Spleen (tissue), 11 donors: ENCODE data around the gene TTF2. TPM values are rescaled to one million over a fixed set of nuclear protein-coding genes. Genes with fewer than 3 reads are reported as not detected.

ENCODE experiments used
- DNase-seq: peaks from one replicate; pipeline ENCODE4 v3.0.0-alpha.2; 2020
- H3K27ac ChIP-seq, 8 donors: fragments of 200-600 bp; sonication (generic) in 7 of 8; 1 replicate in 4 of 8; 2 replicates in 4 of 8; pipeline versions ENCODE4 v1.5.0 to v1.8.0; 2016 to 2021; ENCODE audit warnings: inconsistent platforms in 4 of 8, mild to moderate bottlenecking in 4 of 8, moderate library complexity in 1 of 8
- H3K27me3 ChIP-seq, 7 donors: fragments of 200-600 bp; sonication (generic) in 6 of 7; replicated peaks in 1 of 7; 1 replicate in 4 of 7; 2 replicates in 3 of 7; pipeline versions ENCODE4 v1.5.0 to v1.8.0; 2016 to 2021; ENCODE audit warnings: inconsistent platforms in 3 of 7, mild to moderate bottlenecking in 1 of 7
- H3K36me3 ChIP-seq, 6 donors: fragments of 200-600 bp; sonication (generic) in 5 of 6; 1 replicate in 4 of 6; 2 replicates in 2 of 6; pipeline versions ENCODE4 v1.5.0 to v1.8.0; 2016 to 2021; ENCODE audit warnings: inconsistent platforms in 2 of 6
- H3K4me1 ChIP-seq, 6 donors: fragments of 200-600 bp; sonication (generic) in 5 of 6; 1 replicate in 3 of 6; 2 replicates in 3 of 6; pipeline versions ENCODE4 v1.5.0 to v1.8.0; 2016 to 2021; ENCODE audit warnings: inconsistent platforms in 3 of 6
- H3K4me3 ChIP-seq, 8 donors: fragments of 200-600 bp; sonication (generic) in 7 of 8; 1 replicate in 4 of 8; 2 replicates in 4 of 8; pipeline versions ENCODE4 v1.5.0 to v1.8.0; 2016 to 2021; ENCODE audit warnings: inconsistent platforms in 4 of 8, mild to moderate bottlenecking in 4 of 8, moderate library complexity in 2 of 8
- H3K9me3 ChIP-seq, 8 donors: fragments of 200-600 bp; sonication (generic) in 7 of 8; 1 replicate in 4 of 8; 2 replicates in 4 of 8; pipeline versions ENCODE4 v1.5.0 to v1.8.0; 2016 to 2021; ENCODE audit warnings: inconsistent platforms in 4 of 8
- CTCF ChIP-seq, 11 experiments: fragments of 200-600 bp in 7 of 11; fragments of 450-650 bp in 4 of 11; sonication (generic) in 4 of 11; IDR thresholded peaks in 8 of 11; conservative IDR thresholded peaks in 3 of 11; 1 replicate in 7 of 11; 2 replicates in 4 of 11; pipeline versions ENCODE4 v1.4.0 to v1.8.0; 2016 to 2021; ENCODE audit warnings: antibody characterized with exemption in 11 of 11, inconsistent platforms in 4 of 11, mild to moderate bottlenecking in 1 of 11
- POLR2A ChIP-seq, 3 donors: fragments of 450-650 bp; IDR thresholded peaks; one replicate each; pipeline ENCODE4 v1.5.1; 2017; ENCODE audit warnings: antibody characterized with exemption in 3 of 3, mild to moderate bottlenecking in 1 of 3
- POLR2AphosphoS5 ChIP-seq, 3 donors: sonication (generic); formaldehyde crosslinking; IDR thresholded peaks; one replicate each; pipeline ENCODE4 v1.5.1; 2017; ENCODE audit warnings: antibody characterized with exemption in 3 of 3
- WGBS, 5 donors: extraction: QIAGEN DNeasy Blood & Tissue Kit in 3 of 5; methylation state at CpG; one replicate each; pipeline versions ENCODE4 v1.1.5 to v1.1.7; 2013 to 2018; 5-methylcytosine and 5-hydroxymethylcytosine counted together
- intact Hi-C: fragments of 100-400 bp; cut with DNase I; formaldehyde crosslinking; loops from one replicate; pipeline ENCODE4 v1.15.0; 2023; ENCODE audit warnings: low total_unique reads
- polyA plus RNA-seq, 3 donors: library from polyadenylated mRNA; stranded (reverse); fragments of 200-250 nt; gene quantifications; one replicate each; pipeline ENCODE4 v1.2.1, GENCODE V29; 2013
- total RNA-seq, 7 donors: library from RNA; depleted of rRNA in 3 of 7; stranded (reverse); fragments of >200 nt in 3 of 7; fragmentation: NEBNext Ultra II Directional in 4 of 7; extraction: Animal tissue kit (Norgen Biotek cat#: 25700) in 4 of 7; gene quantifications; one replicate each; pipeline versions ENCODE4 v1.1.0 to v1.2.1, GENCODE V29; 2016 to 2021
- donor health status: healthy with polysubstance abuse.
- donor health status: DM: no; HTN: no; CAD: no; lungs with moderate emphysema.
- donor health status: DM: no; HTN: no; CAD: no.
- donor health status: Bipolar disorder and iron deficiency.
- donor health status: healthy.
- donor health status: DM: no; HTN: no; CAD: no.
- donor health status: DM: yes; HTN: yes; CAD: no.

TTF2 gene
- total and polyA plus RNA-seq, 10 donors: 4.8 to 36.1 (median 23.0) TPM

GRCh38 chr1:117093870-117094621 is 33.9 kb downstream of the TTF2 start:
- 88 to 97% (median 92%) methylated on average over 6 of the region's 6 CpGs for WGBS, 5 donors
- no peak for DNase-seq
- Histone ChIP-seq H3K27me3 (no peaks in the 10 kb centered on the region), H3K9me3 (no peaks in the 10 kb centered on the region), H3K4me3 (no peak overlapping the region), H3K27ac (no peak overlapping the region), H3K36me3 (peaks cover 0 to 100% (median 63%) of the 10 kb centered on the region in 6 donors), H3K4me1 (no peaks in the 10 kb centered on the region)
- intact Hi-C loops: no loop called here
- TF ChIP-seq CTCF (IDR thresholded peaks at IDR 0.05 in 8 of 11, conservative IDR thresholded peaks at IDR 0.05 in 3 of 11) (peak in 3 of 11 experiments; percentile 8 to 17 (median 16)), POLR2A (IDR thresholded peaks at IDR 0.05) (no peak)

- H3K9me3 ChIP-seq: no peaks in the 10 kb centered on the region
- WGBS, 5 donors: 96 to 99% (median 96%) methylated on average over 7 of the region's 7 CpGs
- intact Hi-C loops: no loop called here
- no peak for TF ChIP-seq POLR2AphosphoS5 (IDR thresholded peaks at IDR 0.05)
- TF ChIP-seq CTCF (IDR thresholded peaks at IDR 0.05 in 8 of 11, conservative IDR thresholded peaks at IDR 0.05 in 3 of 11): no peak
- TF ChIP-seq POLR2A (IDR thresholded peaks at IDR 0.05): no peak
- H3K27me3 ChIP-seq: no peaks in the 10 kb centered on the region
- H3K36me3 ChIP-seq: peaks cover 0 to 100% (median 58%) of the 10 kb centered on the region in 6 donors
- DNase-seq: no peak
- H3K4me3 ChIP-seq: no peak overlapping the region
- no peak overlapping the region for H3K27ac ChIP-seq
- no peaks in the 10 kb centered on the region for H3K4me1 ChIP-seq
These were observed 34.9 kb downstream of the TTF2 start for GRCh38 chr1:117094841-117095604.

- H3K4me1 ChIP-seq: no peaks in the 10 kb centered on the region
- no peaks in the 10 kb centered on the region for H3K27me3 ChIP-seq
- H3K27ac ChIP-seq: no peak overlapping the region
- H3K4me3 ChIP-seq: no peak overlapping the region
- WGBS, 5 donors: 92 to 100% (median 95%) methylated on average over 3 of the region's 3 CpGs
- intact Hi-C loops: no loop called here
- no peak for DNase-seq
- H3K36me3 ChIP-seq: peaks cover 0 to 100% (median 51%) of the 10 kb centered on the region in 6 donors
- TF ChIP-seq CTCF (IDR thresholded peaks at IDR 0.05 in 8 of 11, conservative IDR thresholded peaks at IDR 0.05 in 3 of 11) (no peak), POLR2A (IDR thresholded peaks at IDR 0.05) (no peak), POLR2AphosphoS5 (IDR thresholded peaks at IDR 0.05) (no peak)
- H3K9me3 ChIP-seq: no peaks in the 10 kb centered on the region
These were observed 36.9 kb downstream of the TTF2 start for GRCh38 chr1:117096951-117097408.

GRCh38 chr1:117097443-117097842 is 37.3 kb downstream of the TTF2 start:
- no peaks in the 10 kb centered on the region for H3K4me1 ChIP-seq
- H3K27me3 ChIP-seq: no peaks in the 10 kb centered on the region
- H3K27ac ChIP-seq: no peak overlapping the region
- H3K9me3 ChIP-seq: no peaks in the 10 kb centered on the region
- WGBS, 5 donors: 82 to 92% (median 90%) methylated on average over 4 of the region's 4 CpGs
- no peak for TF ChIP-seq POLR2AphosphoS5 (IDR thresholded peaks at IDR 0.05)
- no peak for TF ChIP-seq CTCF (IDR thresholded peaks at IDR 0.05 in 8 of 11, conservative IDR thresholded peaks at IDR 0.05 in 3 of 11)
- H3K4me3 ChIP-seq: no peak overlapping the region
- H3K36me3 ChIP-seq: peaks cover 0 to 100% (median 53%) of the 10 kb centered on the region in 6 donors
- DNase-seq: no peak
- intact Hi-C loops: no loop called here
